ENCODE measurements around the gene TUBG2. TPM values are rescaled to one million over a fixed set of nuclear protein-coding genes. Genes with fewer than 3 reads are reported as not detected.
"Not testable (repeated sequence)": the region's sequence is repeated elsewhere in the genome, so short reads cannot be mapped to it uniquely, and the experiment has no call there.

Gene TUBG2
- total RNA-seq = 12.2 and 12.6 TPM in 2 replicates

DNA sequence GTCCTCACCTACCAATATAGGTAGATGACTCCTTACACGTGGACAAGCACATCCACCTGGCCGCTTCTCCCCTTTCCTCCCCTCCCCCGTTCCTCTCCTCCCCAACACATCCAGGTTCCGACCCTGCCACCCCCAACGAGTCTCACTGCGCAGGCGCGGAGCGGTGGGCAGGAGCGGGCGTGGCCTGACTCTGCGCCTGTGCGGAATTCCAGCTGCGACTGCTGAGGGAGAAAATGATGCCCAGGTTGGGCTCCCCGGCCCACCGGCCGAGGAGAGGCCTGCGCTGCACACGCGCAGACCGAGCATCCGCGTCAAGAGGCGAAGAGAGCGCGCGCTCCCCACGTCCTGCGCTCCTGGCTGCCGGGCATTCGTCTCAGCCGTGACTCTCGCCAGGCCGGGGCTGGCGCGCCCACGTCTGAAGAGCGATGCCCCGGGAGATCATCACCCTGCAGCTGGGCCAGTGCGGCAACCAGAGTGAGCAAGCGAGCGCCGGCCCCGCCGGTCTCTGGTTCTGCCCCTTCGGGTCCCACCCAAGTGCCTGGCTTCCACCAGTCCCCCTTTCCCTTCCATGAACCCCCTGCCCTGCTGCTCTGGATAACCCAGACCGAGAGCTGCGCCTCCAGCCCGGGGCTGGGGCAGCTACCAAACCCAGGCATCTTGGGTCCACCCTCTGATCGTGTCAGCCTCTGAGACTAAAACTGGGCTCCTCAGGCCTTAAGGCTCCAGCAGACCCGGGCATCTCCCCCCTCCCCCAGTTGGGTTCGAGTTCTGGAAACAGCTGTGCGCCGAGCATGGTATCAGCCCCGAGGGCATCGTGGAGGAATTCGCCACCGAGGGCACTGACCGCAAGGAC lies at the start of gene TUBG2:
TSS of gene TUBG2 (plus strand) at position 206 of the 853 bp plus-strand sequence. CDS start at position 426, 220 bp downstream.
- peaks cover 7% of the 10 kb centered on the region for H3K9me3 Mint-ChIP-seq
- peaks cover 4% of the 10 kb centered on the region for H3K36me3 Mint-ChIP-seq (ENCODE audit: low read depth)
- H3K4me1 Mint-ChIP-seq (ENCODE audit: low read depth) = peaks cover 14% of the 10 kb centered on the region
- peaks cover 22% of the 10 kb centered on the region for H3K27me3 Mint-ChIP-seq (ENCODE audit: low read depth)
- intact Hi-C loops (cut with micrococcal nuclease) = loop anchor here (2.0 kb wide), 1 partner anchor 15 kb away; no protein-coding TSS in a partner anchor
- DNase-seq (ENCODE audit: low spot score) = peak; percentile 66
- peak within 1 kb of the TSS; percentile 42 for H3K27ac Mint-ChIP-seq
- peak within 1 kb of the TSS; percentile 86 for H3K4me3 Mint-ChIP-seq (ENCODE audit: low read depth)

- H3K27me3 Mint-ChIP-seq (ENCODE audit: low read depth); H3K9me3 Mint-ChIP-seq: not testable (repeated sequence)
- Mint-ChIP-seq H3K36me3 (ENCODE audit: low read depth) (peaks cover 43% of the 10 kb centered on the region), H3K4me3 (ENCODE audit: low read depth) (peak overlapping the region; percentile 98), H3K27ac (peak overlapping the region; percentile 92), H3K4me1 (ENCODE audit: low read depth) (peaks cover 19% of the 10 kb centered on the region)
- intact Hi-C loops (cut with micrococcal nuclease) = loop anchor here (1.0 to 2.0 kb wide), 3 partner anchors 32 to 67 kb away; partner anchors contain the start of gene COASY
- DNase-seq (ENCODE audit: low spot score) = peak; percentile 32
These were observed 49.0 kb upstream of the TUBG2 start for GRCh38 chr17:42609814-42610801.

GRCh38 chr17:42612013-42612412 lies 47.1 kb upstream of the TUBG2 start:
- Mint-ChIP-seq H3K27ac (no peak overlapping the region), H3K4me3 (ENCODE audit: low read depth) (no peak overlapping the region), H3K36me3 (ENCODE audit: low read depth) (peaks cover 43% of the 10 kb centered on the region), H3K27me3 (ENCODE audit: low read depth) (no peaks in the 10 kb centered on the region), H3K4me1 (ENCODE audit: low read depth) (peaks cover 11% of the 10 kb centered on the region), H3K9me3 (no peaks in the 10 kb centered on the region)
- intact Hi-C loops (cut with micrococcal nuclease) = no loop called here
- DNase-seq (ENCODE audit: low spot score) = no peak

DNA sequence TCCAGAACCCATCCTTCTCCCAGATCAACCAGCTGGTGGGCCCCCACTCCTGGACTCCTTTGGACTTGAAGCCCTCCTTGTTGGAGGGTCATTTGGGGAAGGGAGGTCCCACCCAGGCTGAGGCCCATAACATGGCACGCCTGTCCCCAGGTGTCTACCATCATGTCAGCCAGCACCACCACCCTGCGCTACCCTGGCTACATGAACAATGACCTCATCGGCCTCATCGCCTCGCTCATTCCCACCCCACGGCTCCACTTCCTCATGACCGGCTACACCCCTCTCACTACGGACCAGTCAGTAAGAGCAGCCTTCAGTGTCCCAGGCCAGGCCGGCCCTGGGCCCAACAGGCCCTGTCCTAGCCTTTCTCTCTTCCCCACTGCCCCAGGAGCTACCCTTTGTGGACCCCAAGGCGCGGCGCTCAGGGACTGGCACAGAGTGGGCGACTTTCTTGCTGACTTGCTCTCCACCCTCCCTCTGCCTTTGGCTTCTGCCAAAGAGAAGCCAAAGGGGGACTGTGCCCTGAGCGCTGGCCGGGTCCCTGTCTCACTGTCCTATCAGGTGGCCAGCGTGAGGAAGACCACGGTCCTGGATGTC lies 45.3 kb upstream of the TUBG2 start:
- Mint-ChIP-seq H3K4me3 (ENCODE audit: low read depth) (no peak overlapping the region), H3K36me3 (ENCODE audit: low read depth) (peaks cover 43% of the 10 kb centered on the region), H3K4me1 (ENCODE audit: low read depth) (peaks cover 5% of the 10 kb centered on the region), H3K9me3 (no peaks in the 10 kb centered on the region), H3K27ac (no peak overlapping the region), H3K27me3 (ENCODE audit: low read depth) (no peaks in the 10 kb centered on the region)
- DNase-seq (ENCODE audit: low spot score) = no peak
- intact Hi-C loops (cut with micrococcal nuclease) = no loop called here

- Mint-ChIP-seq H3K27me3 (ENCODE audit: low read depth) (peaks cover 5% of the 10 kb centered on the region), H3K4me1 (ENCODE audit: low read depth) (peaks cover 7% of the 10 kb centered on the region), H3K36me3 (ENCODE audit: low read depth) (peaks cover 27% of the 10 kb centered on the region), H3K9me3 (no peaks in the 10 kb centered on the region), H3K27ac (no peak overlapping the region), H3K4me3 (ENCODE audit: low read depth) (no peak overlapping the region)
- intact Hi-C loops (cut with micrococcal nuclease) = no loop called here
- DNase-seq (ENCODE audit: low spot score) = no peak
These were observed 41.1 kb upstream of the TUBG2 start for GRCh38 chr17:42617956-42618431.

DNA sequence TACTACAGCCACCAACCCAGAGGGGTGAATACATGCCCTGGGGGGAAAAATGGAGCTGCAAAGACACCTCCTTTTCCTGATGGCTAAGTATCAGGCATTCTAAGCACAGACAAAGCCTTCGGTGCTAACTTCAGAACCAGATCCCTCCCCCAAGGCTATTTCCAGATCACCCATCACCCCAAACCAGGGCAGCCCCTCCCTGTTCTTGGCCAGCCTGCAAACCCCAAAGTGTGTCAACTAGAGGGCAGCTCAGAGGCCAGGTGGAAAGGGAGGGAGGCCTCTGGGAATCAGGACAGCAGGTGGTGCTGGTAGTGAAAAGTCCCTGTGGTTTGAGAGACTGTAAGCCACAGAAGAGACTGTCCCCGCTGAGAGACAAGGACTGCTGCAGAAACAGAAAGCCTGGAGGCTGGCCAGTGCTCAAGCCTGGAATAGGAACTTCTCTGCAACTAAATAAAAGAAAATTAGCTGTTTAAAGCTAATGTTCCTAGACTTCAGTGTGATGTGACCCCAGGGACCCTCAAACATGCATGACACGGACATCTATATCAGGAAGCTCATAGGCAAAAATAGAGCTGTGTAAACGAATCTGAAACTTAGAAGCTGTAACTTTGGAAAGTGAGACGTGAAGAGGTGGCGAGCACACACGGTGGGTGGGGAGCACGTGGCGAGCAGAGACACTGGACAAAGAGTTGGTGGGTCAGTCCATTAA lies 40.5 kb upstream of the TUBG2 start:
- intact Hi-C loops (cut with micrococcal nuclease) = no loop called here
- Mint-ChIP-seq H3K4me1 (ENCODE audit: low read depth) (peaks cover 7% of the 10 kb centered on the region), H3K36me3 (ENCODE audit: low read depth) (peaks cover 24% of the 10 kb centered on the region), H3K4me3 (ENCODE audit: low read depth) (no peak overlapping the region), H3K9me3 (no peaks in the 10 kb centered on the region), H3K27me3 (ENCODE audit: low read depth) (peaks cover 5% of the 10 kb centered on the region), H3K27ac (no peak overlapping the region)
- DNase-seq (ENCODE audit: low spot score) = no peak

GRCh38 chr17:42621987-42622386 lies 37.1 kb upstream of the TUBG2 start:
- intact Hi-C loops (cut with micrococcal nuclease); H3K27ac Mint-ChIP-seq; H3K9me3 Mint-ChIP-seq; H3K36me3 Mint-ChIP-seq (ENCODE audit: low read depth); H3K4me1 Mint-ChIP-seq (ENCODE audit: low read depth); H3K4me3 Mint-ChIP-seq (ENCODE audit: low read depth); H3K27me3 Mint-ChIP-seq (ENCODE audit: low read depth); DNase-seq (ENCODE audit: low spot score): not testable (repeated sequence)

DNA sequence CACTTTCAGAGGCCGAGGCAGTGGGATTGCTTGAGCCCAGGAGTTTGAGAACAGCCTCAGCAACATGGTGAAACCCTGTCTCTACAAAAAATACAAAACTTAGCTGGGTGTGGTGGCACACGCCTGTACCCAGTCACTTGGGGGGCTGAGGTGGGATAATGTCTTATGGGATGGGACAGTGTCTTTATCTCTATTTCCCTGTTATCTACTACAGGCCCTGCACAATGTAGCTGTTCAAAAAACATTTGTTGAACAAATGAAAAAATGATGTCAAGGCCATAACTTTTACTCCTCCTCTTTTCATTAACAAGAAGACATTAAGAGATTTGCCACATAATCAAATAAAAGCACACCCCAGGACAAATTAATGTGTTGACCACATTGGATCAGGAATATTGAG lies 35.8 kb upstream of the TUBG2 start:
- Mint-ChIP-seq H3K27me3 (ENCODE audit: low read depth) (peaks cover 7% of the 10 kb centered on the region), H3K36me3 (ENCODE audit: low read depth) (no peaks in the 10 kb centered on the region), H3K9me3 (no peaks in the 10 kb centered on the region), H3K4me1 (ENCODE audit: low read depth) (peaks cover 7% of the 10 kb centered on the region), H3K27ac (no peak overlapping the region), H3K4me3 (ENCODE audit: low read depth) (no peak overlapping the region)
- intact Hi-C loops (cut with micrococcal nuclease) = no loop called here
- DNase-seq (ENCODE audit: low spot score) = no peak

GRCh38 chr17:42623732-42624596 lies 35.1 kb upstream of the TUBG2 start:
- Mint-ChIP-seq H3K36me3 (ENCODE audit: low read depth) (no peaks in the 10 kb centered on the region), H3K4me1 (ENCODE audit: low read depth) (peaks cover 2% of the 10 kb centered on the region), H3K27ac (no peak overlapping the region), H3K27me3 (ENCODE audit: low read depth) (peaks cover 7% of the 10 kb centered on the region), H3K9me3 (no peaks in the 10 kb centered on the region), H3K4me3 (ENCODE audit: low read depth) (no peak overlapping the region)
- no peak for DNase-seq (ENCODE audit: low spot score)
- intact Hi-C loops (cut with micrococcal nuclease) = no loop called here

DNA sequence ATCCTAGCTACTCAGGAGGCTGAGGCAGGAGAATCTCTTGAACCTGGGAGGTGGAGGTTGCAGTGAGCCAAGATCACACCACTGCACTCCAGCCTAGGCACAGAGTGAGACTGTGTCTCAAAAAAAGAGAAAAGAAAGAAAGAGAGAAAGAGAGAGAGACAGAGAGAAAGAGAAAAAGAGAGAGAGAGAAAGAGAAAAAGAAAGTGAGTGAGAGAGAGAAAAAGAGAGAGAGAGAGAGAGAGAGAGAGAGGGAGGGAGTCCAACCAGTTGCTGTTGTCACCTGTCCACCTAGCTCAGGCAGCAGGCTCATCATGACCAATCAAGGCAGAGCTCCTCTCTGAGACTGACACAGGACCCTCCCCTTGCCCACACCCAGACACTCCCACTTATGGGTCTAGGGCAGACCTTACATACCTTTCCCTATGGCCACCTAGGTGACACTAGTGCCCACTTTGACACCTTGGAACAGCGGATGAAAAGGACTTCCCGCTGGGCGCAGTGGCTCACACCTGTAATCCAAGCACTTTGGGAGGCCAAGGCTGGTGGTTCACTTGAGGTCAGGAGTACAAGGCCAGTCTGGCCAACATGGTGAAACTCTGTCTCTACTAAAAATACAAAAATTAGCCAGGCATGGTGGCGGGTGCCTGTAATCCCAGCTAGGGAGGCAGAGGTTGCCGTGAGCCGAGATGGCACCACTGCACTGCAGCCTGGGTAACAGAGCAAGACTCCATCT lies 31.9 kb upstream of the TUBG2 start:
- not testable (repeated sequence) for H3K27ac Mint-ChIP-seq

More for the DNA sequence above, 31.9 kb upstream of the TUBG2 start:
- H3K4me1 Mint-ChIP-seq (ENCODE audit: low read depth); DNase-seq (ENCODE audit: low spot score); H3K36me3 Mint-ChIP-seq (ENCODE audit: low read depth); intact Hi-C loops (cut with micrococcal nuclease); H3K4me3 Mint-ChIP-seq (ENCODE audit: low read depth); H3K9me3 Mint-ChIP-seq; H3K27me3 Mint-ChIP-seq (ENCODE audit: low read depth): not testable (repeated sequence)
